Stomach (tissue), 4 donors: ENCODE data around the gene SMURF1.

Experiments
- CTCF ChIP-seq, 7 experiments: fragments of 450-650 bp in 4 of 7; fragments of 200-600 bp in 3 of 7; sonication (generic) in 3 of 7; IDR thresholded peaks; one replicate each; pipeline ENCODE4 v1.5.1; 2016 to 2019; ENCODE audit warnings: antibody characterized with exemption in 7 of 7, control low read depth in 2 of 7, mild to moderate bottlenecking in 1 of 7
- POLR2A ChIP-seq, 4 donors: fragments of 450-650 bp; IDR thresholded peaks; one replicate each; pipeline ENCODE4 v1.6.1; 2016; ENCODE audit warnings: antibody characterized with exemption in 4 of 4, control low read depth in 2 of 4, mild to moderate bottlenecking in 1 of 4, moderate library complexity in 1 of 4
- POLR2AphosphoS5 ChIP-seq, 3 donors: sonication (generic); formaldehyde crosslinking; IDR thresholded peaks; one replicate each; pipeline ENCODE4 v1.6.1; 2016; ENCODE audit warnings: antibody characterized with exemption in 3 of 3

- TF ChIP-seq CTCF (IDR thresholded peaks at IDR 0.05): no peak
- no peak for TF ChIP-seq POLR2A (IDR thresholded peaks at IDR 0.05)
- no peak for TF ChIP-seq POLR2AphosphoS5 (IDR thresholded peaks at IDR 0.05)
Observed at GRCh38 chr7:99042957-99043356, 101.0 kb downstream of the SMURF1 start.
